Fibroblast of mammary gland (primary cell): ENCODE results near the gene CCDC6.

Experiments used
- DNase-seq: peaks from one replicate; pipeline ENCODE4 v3.0.0-alpha.2; 2010; ENCODE audit warnings: low read depth
- H3K4me3 ChIP-seq: 2 replicates; pipeline ENCODE4 v1.5.1; 2011; ENCODE audit warnings: low read depth, mild to moderate bottlenecking, low read length, moderate library complexity; ENCODE audit not compliant: control insufficient read depth
- CTCF ChIP-seq: conservative IDR thresholded peaks from 2 replicates; pipeline ENCODE4 v1.5.1; 2011; ENCODE audit warnings: low read depth, low read length, inconsistent platforms; ENCODE audit not compliant: control insufficient read depth, insufficient read depth

Gene CCDC6

GRCh38 chr10:59781511-59781910 lies 124.8 kb downstream of the CCDC6 start:
- H3K4me3 ChIP-seq, result no peak overlapping the region
- DNase-seq, result no peak
- TF ChIP-seq CTCF, result no peak

- no peak overlapping the region for H3K4me3 ChIP-seq
- DNase-seq, result no peak
- TF ChIP-seq CTCF, result no peak
Measured at GRCh38 chr10:59779756-59780533, 126.4 kb downstream of the CCDC6 start.

GRCh38 chr10:59774451-59774850 lies 131.9 kb downstream of the CCDC6 start:
- TF ChIP-seq CTCF, result no peak
- H3K4me3 ChIP-seq, result no peak overlapping the region
- DNase-seq, result no peak

GRCh38 chr10:59773088-59773487 lies 133.3 kb downstream of the CCDC6 start:
- no peak overlapping the region for H3K4me3 ChIP-seq
- TF ChIP-seq CTCF, result no peak
- DNase-seq, result no peak

DNA sequence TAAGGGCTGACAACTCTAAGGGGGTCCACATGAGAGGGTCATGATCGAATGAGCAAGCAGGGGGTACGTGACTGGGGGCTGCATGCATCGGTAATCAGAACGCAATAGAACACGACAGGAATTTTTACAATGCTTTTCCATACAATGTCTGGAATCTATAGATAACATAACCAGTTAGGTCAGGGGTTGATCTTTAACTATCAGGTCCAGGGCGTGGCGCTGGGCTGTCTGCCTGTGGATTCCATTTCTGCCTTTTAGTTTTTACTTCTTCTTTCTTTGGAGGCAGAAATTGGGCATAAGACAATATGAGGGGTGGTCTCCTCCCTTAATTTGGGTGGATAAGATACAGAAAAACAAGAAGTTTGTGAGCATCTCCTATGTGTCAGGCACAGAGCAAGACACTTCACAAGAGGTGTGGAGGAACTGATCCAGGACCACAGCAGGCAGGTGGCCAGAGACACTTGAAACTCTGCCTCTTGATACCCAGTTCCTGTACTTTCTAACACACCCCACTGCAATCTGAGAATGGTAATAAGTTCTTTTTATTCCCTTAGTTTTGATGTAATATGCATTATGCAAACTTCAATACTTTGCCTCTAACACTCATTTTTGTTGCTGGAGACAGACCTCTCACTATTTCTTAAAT lies 135.1 kb downstream of the CCDC6 start:
- no peak for DNase-seq
- H3K4me3 ChIP-seq, result no peak overlapping the region
- TF ChIP-seq CTCF, result no peak

DNA sequence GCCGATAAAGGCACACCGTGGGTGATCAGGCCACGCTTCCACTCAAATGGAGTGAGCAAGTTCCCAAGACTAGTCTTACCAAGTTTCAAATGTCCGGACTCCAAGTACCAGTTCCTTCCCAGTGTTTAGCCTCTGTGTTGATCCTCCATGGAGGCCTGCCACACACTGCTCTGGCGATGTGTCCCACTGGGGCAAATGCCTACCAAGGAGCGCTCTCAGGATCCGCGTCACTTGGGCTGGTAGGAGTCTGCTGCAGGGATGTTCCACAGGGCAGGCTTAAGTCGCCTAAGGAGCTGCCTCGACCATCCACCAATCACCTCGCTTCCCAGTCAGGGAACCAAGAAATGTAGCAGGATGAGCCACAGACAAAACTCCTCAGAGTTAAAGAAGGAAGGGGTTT lies 135.7 kb downstream of the CCDC6 start:
- H3K4me3 ChIP-seq, result no peak overlapping the region
- no peak for TF ChIP-seq CTCF
- DNase-seq, result no peak
